GM18517 (cell line): ENCODE data around the gene GNL1.
"Not testable (repeated sequence)": the region's sequence is repeated elsewhere in the genome, so short reads cannot be mapped to it uniquely, and the experiment has no call there.

Experiments
- ATAC-seq: cut with Tn5 transposase; IDR thresholded peaks from one replicate; pipeline ENCODE4 v1.9.1; 2021; ENCODE audit warnings: mild to moderate bottlenecking, moderate library complexity; ENCODE audit not compliant: unreplicated experiment

GNL1 gene

GRCh38 chr6:30533460-30534294 lies 22.6 kb downstream of the GNL1 start:
- ATAC-seq = no peak

GRCh38 chr6:30530014-30530413 lies 26.3 kb downstream of the GNL1 start:
- ATAC-seq = no peak

GRCh38 chr6:30529349-30529875 lies 26.9 kb downstream of the GNL1 start:
- not testable (repeated sequence) for ATAC-seq

GRCh38 chr6:30526444-30526843 lies 29.8 kb downstream of the GNL1 start:
- not testable (repeated sequence) for ATAC-seq

GRCh38 chr6:30521952-30522351 lies 34.3 kb downstream of the GNL1 start:
- not testable (repeated sequence) for ATAC-seq

GRCh38 chr6:30521082-30521481 lies 35.2 kb downstream of the GNL1 start:
- not testable (repeated sequence) for ATAC-seq

GRCh38 chr6:30520522-30520921 lies 35.8 kb downstream of the GNL1 start:
- no peak for ATAC-seq

GRCh38 chr6:30518505-30519145 lies 37.7 kb downstream of the GNL1 start:
- not testable (repeated sequence) for ATAC-seq

GRCh38 chr6:30517767-30518504 lies 38.4 kb downstream of the GNL1 start:
- not testable (repeated sequence) for ATAC-seq

- ATAC-seq = not testable (repeated sequence)
These were observed 39.6 kb downstream of the GNL1 start for GRCh38 chr6:30516754-30517076.

- peak; percentile 83 for ATAC-seq
These were observed 40.1 kb downstream of the GNL1 start for GRCh38 chr6:30515944-30516753.

- no peak for ATAC-seq
These were observed 41.2 kb downstream of the GNL1 start for GRCh38 chr6:30515106-30515505.

GRCh38 chr6:30513451-30513850 lies 42.8 kb downstream of the GNL1 start:
- ATAC-seq = no peak

GRCh38 chr6:30511169-30511546 lies 45.1 kb downstream of the GNL1 start:
- no peak for ATAC-seq

- ATAC-seq = no peak
These were observed 45.7 kb downstream of the GNL1 start for GRCh38 chr6:30510419-30511168.

- peak; percentile 39 for ATAC-seq
These were observed 47.2 kb downstream of the GNL1 start for GRCh38 chr6:30508890-30509736.

GRCh38 chr6:30507849-30508827 lies 48.2 kb downstream of the GNL1 start:
- no peak for ATAC-seq
